GM23338 (cell line): ENCODE data around the gene COLEC12. TPM values are rescaled to one million over a fixed set of nuclear protein-coding genes. Genes with fewer than 3 reads are reported as not detected.

Experiments used
- ATAC-seq: fragments of 200-7000 bp; cut with Tn5 transposase; 3 replicates; pipeline ENCODE4 v1.9.1; 2020
- DNase-seq: peaks from one replicate; pipeline ENCODE4 v3.0.0-alpha.2; 2015; ENCODE audit warnings: low spot score
- H2AFZ ChIP-seq: fragments of 200-600 bp; sonication (generic); 2 replicates; pipeline ENCODE4 v1.8.0; 2016; ENCODE audit warnings: antibody characterized with exemption, mild to moderate bottlenecking, moderate library complexity
- H3F3A ChIP-seq: fragments of 200-600 bp; sonication (generic); replicated peaks from 2 replicates; pipeline ENCODE4 v1.8.0; 2017; ENCODE audit warnings: antibody characterized with exemption, mixed run types, low read depth
- H3K27ac ChIP-seq: fragments of 200-600 bp; sonication (generic); 2 replicates; pipeline ENCODE4 v1.6.1; 2016; ENCODE audit warnings: low read depth
- H3K27me3 ChIP-seq: fragments of 200-600 bp; sonication (generic); 2 replicates; pipeline ENCODE4 v1.8.0; 2016; ENCODE audit warnings: mild to moderate bottlenecking, mixed run types, moderate library complexity; ENCODE audit not compliant: insufficient read depth
- H3K36me3 ChIP-seq: fragments of 200-600 bp; sonication (generic); 2 replicates; pipeline ENCODE4 v1.8.0; 2016; ENCODE audit warnings: mild to moderate bottlenecking; ENCODE audit not compliant: insufficient read depth
- H3K4me1 ChIP-seq: fragments of 200-600 bp; sonication (generic); 2 replicates; pipeline ENCODE4 v1.8.0; 2016; ENCODE audit warnings: mild to moderate bottlenecking, moderate library complexity; ENCODE audit not compliant: insufficient read depth
- H3K4me2 ChIP-seq: fragments of 200-600 bp; sonication (generic); 2 replicates; pipeline ENCODE4 v1.7.1; 2017; ENCODE audit warnings: mixed run types
- H3K4me3 ChIP-seq: fragments of 200-600 bp; sonication (generic); 2 replicates; pipeline ENCODE4 v1.6.1; 2016; ENCODE audit warnings: mixed run types
- H3K79me2 ChIP-seq: fragments of 200-600 bp; sonication (generic); replicated peaks from 2 replicates; pipeline ENCODE4 v1.8.0; 2017; ENCODE audit warnings: mild to moderate bottlenecking; ENCODE audit not compliant: insufficient read depth
- H3K9me2 ChIP-seq: fragments of 200-600 bp; sonication (generic); 2 replicates; pipeline ENCODE4 v1.8.0; 2017; ENCODE audit not compliant: insufficient read depth
- H4K20me1 ChIP-seq: fragments of 200-600 bp; sonication (generic); replicated peaks from 2 replicates; pipeline ENCODE4 v1.8.0; 2017; ENCODE audit warnings: mild to moderate bottlenecking; ENCODE audit not compliant: insufficient read depth
- H3K27ac Mint-ChIP-seq: 2 replicates; pipeline ENCODE4 v1.8.0; 2020; ENCODE audit warnings: inconsistent platforms, mild to moderate bottlenecking, moderate library complexity, mixed read lengths
- H3K27me3 Mint-ChIP-seq: 3 replicates; pipeline ENCODE4 v1.8.0; 2022; ENCODE audit warnings: low read depth, mild to moderate bottlenecking, moderate library complexity, mixed read lengths, inconsistent platforms; ENCODE audit not compliant: insufficient read depth, poor library complexity
- H3K36me3 Mint-ChIP-seq: 3 replicates; pipeline ENCODE4 v1.8.0; 2021; ENCODE audit warnings: low read depth, mild to moderate bottlenecking, inconsistent platforms, moderate library complexity, mixed read lengths
- H3K4me1 Mint-ChIP-seq: 3 replicates; pipeline ENCODE4 v1.8.0; 2020; ENCODE audit warnings: mild to moderate bottlenecking, inconsistent platforms, mixed read lengths
- H3K4me3 Mint-ChIP-seq: 3 replicates; pipeline ENCODE4 v1.8.0; 2021; ENCODE audit warnings: moderate library complexity, mild to moderate bottlenecking, inconsistent platforms, mixed read lengths
- H3K9me3 Mint-ChIP-seq: 3 replicates; pipeline ENCODE4 v1.8.0; 2020; ENCODE audit warnings: moderate library complexity, mild to moderate bottlenecking, inconsistent platforms, mixed read lengths
- CREB1 ChIP-seq: fragments of 250-450 bp; sonication (Bioruptor Pico); IDR thresholded peaks from 2 replicates; pipeline ENCODE4 v1.5.0; 2020; ENCODE audit warnings: low read depth, mild to moderate bottlenecking, moderate library complexity
- CTCF ChIP-seq, 2 experiments: fragments of 200-600 bp in 1 of 2; sonication (generic) in 1 of 2; conservative IDR thresholded peaks; 2 replicates each; pipeline versions ENCODE4 v1.5.1 to v1.6.1; 2016 to 2017; ENCODE audit warnings: antibody characterized with exemption in 2 of 2, low read depth in 2 of 2, mild to moderate bottlenecking in 2 of 2, moderate library complexity in 1 of 2
- ETS1 ChIP-seq: IDR thresholded peaks from 2 replicates; pipeline ENCODE4 v1.6.1; 2016; ENCODE audit warnings: antibody characterized with exemption
- EZH2 ChIP-seq: fragments of 200-600 bp; sonication (generic); IDR thresholded peaks from one replicate; pipeline ENCODE4 v1.8.0; 2017; ENCODE audit warnings: antibody characterized with exemption, mild to moderate bottlenecking, low read depth; ENCODE audit not compliant: unreplicated experiment
- EZH2phosphoT487 ChIP-seq: fragments of 200-600 bp; sonication (generic); IDR thresholded peaks from one replicate; pipeline ENCODE4 v1.8.1; 2018; ENCODE audit warnings: antibody characterized with exemption; ENCODE audit not compliant: unreplicated experiment
- NANOG ChIP-seq: IDR thresholded peaks from 2 replicates; pipeline ENCODE4 v1.6.1; 2016; ENCODE audit warnings: antibody characterized with exemption, borderline replicate concordance
- POLR2AphosphoS5 ChIP-seq: IDR thresholded peaks from 2 replicates; pipeline ENCODE4 v1.6.1; 2016; ENCODE audit warnings: antibody characterized with exemption, low read depth
- STAT1 ChIP-seq: IDR thresholded peaks from one replicate; pipeline ENCODE4 v1.6.1; 2016; ENCODE audit warnings: antibody characterized with exemption; ENCODE audit not compliant: unreplicated experiment
- ZNF114 ChIP-seq: fragments of 250-450 bp; sonication (Bioruptor Pico); IDR thresholded peaks from 2 replicates; pipeline ENCODE4 v1.5.0; 2020; ENCODE audit warnings: mild to moderate bottlenecking, moderate library complexity
- ZNF331 ChIP-seq: fragments of 250-450 bp; sonication (Bioruptor Pico); IDR thresholded peaks from 2 replicates; pipeline ENCODE4 v1.5.0; 2020; ENCODE audit warnings: low read depth, mild to moderate bottlenecking, moderate library complexity
- polyA plus RNA-seq: library from polyadenylated mRNA; unstranded; fragments of >200 nt; fragmentation: Nextera tagmentation; extraction: Ambion mirVana; gene quantifications from 2 replicates; pipeline ENCODE4 v1.2.1, GENCODE V29; 2016
- total RNA-seq: library from RNA; depleted of rRNA; stranded (reverse); fragments of >200 nt; shearing (Covaris generic); gene quantifications from 2 replicates; pipeline ENCODE4 v1.2.3, GENCODE V29; 2014
- TF ChIP-seq, protein P1 (sequence below): IDR thresholded peaks from one replicate; pipeline ENCODE4 v1.6.1; 2018; ENCODE audit warnings: antibody characterized with exemption; ENCODE audit not compliant: unreplicated experiment

COLEC12 gene
- total and polyA plus RNA-seq, 2 experiments from 2014 or later: 1.1 to 3.2 TPM

GRCh38 chr18:356778-357177 lies 143.7 kb downstream of the COLEC12 start (continued):
- no peak for TF ChIP-seq CTCF (conservative IDR thresholded peaks at IDR 0.05; ENCODE audit: low read depth in 2 of 2)
- TF ChIP-seq ZNF331 (CRISPR knock-in tag): no peak
- no peak for TF ChIP-seq EZH2
- no peak for TF ChIP-seq CREB1 (CRISPR knock-in tag)
- no peak for TF ChIP-seq ETS1
- TF ChIP-seq STAT1: no peak
- no peak for TF ChIP-seq EZH2phosphoT487
- TF ChIP-seq, protein P1, sequence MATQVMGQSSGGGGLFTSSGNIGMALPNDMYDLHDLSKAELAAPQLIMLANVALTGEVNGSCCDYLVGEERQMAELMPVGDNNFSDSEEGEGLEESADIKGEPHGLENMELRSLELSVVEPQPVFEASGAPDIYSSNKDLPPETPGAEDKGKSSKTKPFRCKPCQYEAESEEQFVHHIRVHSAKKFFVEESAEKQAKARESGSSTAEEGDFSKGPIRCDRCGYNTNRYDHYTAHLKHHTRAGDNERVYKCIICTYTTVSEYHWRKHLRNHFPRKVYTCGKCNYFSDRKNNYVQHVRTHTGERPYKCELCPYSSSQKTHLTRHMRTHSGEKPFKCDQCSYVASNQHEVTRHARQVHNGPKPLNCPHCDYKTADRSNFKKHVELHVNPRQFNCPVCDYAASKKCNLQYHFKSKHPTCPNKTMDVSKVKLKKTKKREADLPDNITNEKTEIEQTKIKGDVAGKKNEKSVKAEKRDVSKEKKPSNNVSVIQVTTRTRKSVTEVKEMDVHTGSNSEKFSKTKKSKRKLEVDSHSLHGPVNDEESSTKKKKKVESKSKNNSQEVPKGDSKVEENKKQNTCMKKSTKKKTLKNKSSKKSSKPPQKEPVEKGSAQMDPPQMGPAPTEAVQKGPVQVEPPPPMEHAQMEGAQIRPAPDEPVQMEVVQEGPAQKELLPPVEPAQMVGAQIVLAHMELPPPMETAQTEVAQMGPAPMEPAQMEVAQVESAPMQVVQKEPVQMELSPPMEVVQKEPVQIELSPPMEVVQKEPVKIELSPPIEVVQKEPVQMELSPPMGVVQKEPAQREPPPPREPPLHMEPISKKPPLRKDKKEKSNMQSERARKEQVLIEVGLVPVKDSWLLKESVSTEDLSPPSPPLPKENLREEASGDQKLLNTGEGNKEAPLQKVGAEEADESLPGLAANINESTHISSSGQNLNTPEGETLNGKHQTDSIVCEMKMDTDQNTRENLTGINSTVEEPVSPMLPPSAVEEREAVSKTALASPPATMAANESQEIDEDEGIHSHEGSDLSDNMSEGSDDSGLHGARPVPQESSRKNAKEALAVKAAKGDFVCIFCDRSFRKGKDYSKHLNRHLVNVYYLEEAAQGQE: no peak
- no peak for TF ChIP-seq ZNF114 (CRISPR knock-in tag)
- no peak for TF ChIP-seq POLR2AphosphoS5
- no peak for TF ChIP-seq NANOG

DNA sequence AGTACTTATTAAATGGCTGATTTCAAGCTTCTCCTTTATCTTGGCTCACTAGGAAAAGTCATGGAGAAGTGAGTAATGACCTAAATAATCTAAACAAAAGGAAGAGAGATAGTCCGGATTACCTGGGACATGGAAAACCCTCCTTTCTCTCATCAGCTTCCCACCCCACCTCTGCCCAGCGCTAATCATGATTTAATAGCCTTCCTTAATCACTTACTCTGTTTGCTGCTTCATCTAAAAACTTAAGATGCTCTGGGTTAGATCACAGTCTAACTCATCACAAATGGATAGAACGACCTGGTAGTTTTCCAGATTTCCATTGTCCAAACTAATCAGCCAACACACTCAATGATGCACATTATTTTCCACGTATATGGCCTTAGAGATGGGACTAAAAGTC lies 144.8 kb downstream of the COLEC12 start:
- ATAC-seq (no peak), DNase-seq (no peak)
- H3K9me3 Mint-ChIP-seq: no peaks in the 10 kb centered on the region
- H3K27ac ChIP-seq: no peak overlapping the region
- no peak overlapping the region for H3K27ac Mint-ChIP-seq
- no peak overlapping the region for H3K4me2 ChIP-seq
- H3K9me2 ChIP-seq: no peaks in the 10 kb centered on the region
- no peaks in the 10 kb centered on the region for H3K27me3 ChIP-seq
- no peaks in the 10 kb centered on the region for H3K36me3 ChIP-seq
- H3K4me1 ChIP-seq: no peaks in the 10 kb centered on the region
- no peak overlapping the region for H2AFZ ChIP-seq
- no peak overlapping the region for H3K4me3 ChIP-seq
- H3K4me1 Mint-ChIP-seq: peaks cover 8% of the 10 kb centered on the region; the same call in 2 of the 3 replicates
- H4K20me1 ChIP-seq: no peaks in the 10 kb centered on the region
- H3K79me2 ChIP-seq: no peaks in the 10 kb centered on the region
- no peaks in the 10 kb centered on the region for H3K27me3 Mint-ChIP-seq
- no peaks in the 10 kb centered on the region for H3F3A ChIP-seq
- H3K4me3 Mint-ChIP-seq: no peak overlapping the region
- H3K36me3 Mint-ChIP-seq: no peaks in the 10 kb centered on the region
- TF ChIP-seq CTCF (conservative IDR thresholded peaks at IDR 0.05; ENCODE audit: low read depth in 2 of 2) (no peak), ZNF114 (CRISPR knock-in tag) (no peak)
- TF ChIP-seq, protein P1: no peak
